Measurements from ENCODE around the gene BMP8B. TPM values are rescaled to one million over a fixed set of nuclear protein-coding genes. Genes with fewer than 3 reads are reported as not detected.

Gene BMP8B
- total and polyA plus RNA-seq, 2 experiments from 2014 or later: 3.1 to 7.6 TPM

DNA sequence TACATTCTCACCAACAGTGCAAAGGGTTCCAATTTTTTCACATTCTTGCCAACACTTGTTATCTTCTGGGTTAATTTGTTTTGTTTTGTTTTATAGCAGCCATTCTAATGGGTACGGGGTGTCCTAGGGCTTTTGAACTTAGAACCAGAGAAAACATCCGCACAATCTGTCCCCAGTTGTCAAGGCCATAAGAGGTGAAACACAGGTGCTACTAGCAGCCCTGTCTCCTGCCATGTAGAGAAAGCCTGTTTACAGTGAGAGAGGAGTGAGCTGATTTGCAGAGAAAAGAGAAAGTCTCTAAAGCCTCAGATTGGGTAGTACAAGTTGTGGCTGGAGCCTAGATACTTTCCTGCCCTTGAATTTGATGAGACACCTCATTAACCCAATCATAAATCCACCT lies 46.4 kb upstream of the BMP8B start:
- no peaks in the 10 kb centered on the region for H3K4me1 ChIP-seq (ENCODE audit: insufficient read depth)
- H3K27me3 ChIP-seq: no peaks in the 10 kb centered on the region
- TF ChIP-seq EZH2 (IDR thresholded peaks at IDR 0.05; ENCODE audit: borderline replicate concordance) (no peak), EZH2phosphoT487 (IDR thresholded peaks at IDR 0.05; ENCODE audit: low read depth, severe bottlenecking, unreplicated experiment) (no peak)
- TF ChIP-seq, protein P1, sequence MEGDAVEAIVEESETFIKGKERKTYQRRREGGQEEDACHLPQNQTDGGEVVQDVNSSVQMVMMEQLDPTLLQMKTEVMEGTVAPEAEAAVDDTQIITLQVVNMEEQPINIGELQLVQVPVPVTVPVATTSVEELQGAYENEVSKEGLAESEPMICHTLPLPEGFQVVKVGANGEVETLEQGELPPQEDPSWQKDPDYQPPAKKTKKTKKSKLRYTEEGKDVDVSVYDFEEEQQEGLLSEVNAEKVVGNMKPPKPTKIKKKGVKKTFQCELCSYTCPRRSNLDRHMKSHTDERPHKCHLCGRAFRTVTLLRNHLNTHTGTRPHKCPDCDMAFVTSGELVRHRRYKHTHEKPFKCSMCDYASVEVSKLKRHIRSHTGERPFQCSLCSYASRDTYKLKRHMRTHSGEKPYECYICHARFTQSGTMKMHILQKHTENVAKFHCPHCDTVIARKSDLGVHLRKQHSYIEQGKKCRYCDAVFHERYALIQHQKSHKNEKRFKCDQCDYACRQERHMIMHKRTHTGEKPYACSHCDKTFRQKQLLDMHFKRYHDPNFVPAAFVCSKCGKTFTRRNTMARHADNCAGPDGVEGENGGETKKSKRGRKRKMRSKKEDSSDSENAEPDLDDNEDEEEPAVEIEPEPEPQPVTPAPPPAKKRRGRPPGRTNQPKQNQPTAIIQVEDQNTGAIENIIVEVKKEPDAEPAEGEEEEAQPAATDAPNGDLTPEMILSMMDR (IDR thresholded peaks at IDR 0.05; ENCODE audit: poor library complexity): no peak
- no peaks in the 10 kb centered on the region for H4K20me1 ChIP-seq (ENCODE audit: insufficient read depth, poor library complexity, severe bottlenecking)
- no peak for DNase-seq (ENCODE audit: low spot score)
- no peak overlapping the region for H3K27ac ChIP-seq
- 66% methylated on average over 2 of the region's 2 CpGs for WGBS (ENCODE audit: low lambda C conversion rate, missing lambda C conversion rate)
- no peak overlapping the region for H3K4me3 ChIP-seq
- H3K36me3 ChIP-seq (replicated peaks; ENCODE audit: insufficient read depth, low read depth): peaks cover 3% of the 10 kb centered on the region
- H3K79me2 ChIP-seq: no peaks in the 10 kb centered on the region
- H3K9me3 ChIP-seq (ENCODE audit: low read depth): no peaks in the 10 kb centered on the region
- no peak overlapping the region for H2AFZ ChIP-seq
- H3K9me2 ChIP-seq (replicated peaks; ENCODE audit: insufficient read depth): no peaks in the 10 kb centered on the region
- no peak overlapping the region for H3K4me2 ChIP-seq

DNA sequence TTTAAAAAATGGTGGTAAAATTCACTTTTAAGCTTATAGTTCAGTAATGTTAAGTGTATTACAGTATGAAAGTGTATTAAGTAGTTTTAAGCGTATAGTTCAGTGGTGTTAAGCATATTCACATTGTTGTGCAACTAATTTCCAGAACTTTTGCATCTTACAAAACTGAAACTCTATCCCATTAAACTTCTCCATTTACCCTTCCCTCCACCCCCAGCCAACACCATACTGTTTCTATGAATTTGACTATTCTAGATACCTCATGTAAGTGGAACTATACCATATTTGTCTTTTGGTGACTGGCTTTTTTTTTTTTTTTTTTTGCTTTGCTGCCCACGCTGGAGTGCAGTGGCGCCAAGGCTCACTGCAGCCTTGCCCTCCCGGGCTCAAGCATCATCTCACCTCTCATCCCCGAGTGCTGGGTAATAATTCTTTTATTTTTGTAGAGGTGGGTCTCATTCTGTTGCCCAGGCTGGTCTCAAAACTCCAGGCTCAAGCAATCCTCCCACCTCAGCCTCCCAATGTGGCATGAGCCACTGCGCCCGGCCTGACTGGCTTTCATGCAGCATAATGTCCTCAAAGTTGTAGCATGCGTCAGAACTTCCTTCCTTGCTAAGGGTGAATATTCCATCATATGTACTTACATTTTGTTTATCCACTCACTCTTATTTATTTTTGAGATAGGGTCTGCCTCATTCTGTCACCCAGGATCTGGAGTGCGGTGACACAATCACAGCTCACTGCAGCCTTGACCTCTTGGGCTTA lies 45.1 kb upstream of the BMP8B start:
- H2AFZ ChIP-seq: no peak overlapping the region
- no peaks in the 10 kb centered on the region for H3K27me3 ChIP-seq
- TF ChIP-seq, protein P1 (IDR thresholded peaks at IDR 0.05; ENCODE audit: poor library complexity): no peak
- no peak for TF ChIP-seq EZH2 (IDR thresholded peaks at IDR 0.05; ENCODE audit: borderline replicate concordance)
- no peak for TF ChIP-seq EZH2phosphoT487 (IDR thresholded peaks at IDR 0.05; ENCODE audit: low read depth, severe bottlenecking, unreplicated experiment)
- no peaks in the 10 kb centered on the region for H3K79me2 ChIP-seq
- no peak overlapping the region for H3K4me2 ChIP-seq
- no peaks in the 10 kb centered on the region for H3K9me3 ChIP-seq (ENCODE audit: low read depth)
- WGBS (ENCODE audit: low lambda C conversion rate, missing lambda C conversion rate): 96% methylated on average over 9 of the region's 9 CpGs
- H4K20me1 ChIP-seq (ENCODE audit: insufficient read depth, poor library complexity, severe bottlenecking): no peaks in the 10 kb centered on the region
- H3K9me2 ChIP-seq (replicated peaks; ENCODE audit: insufficient read depth): no peaks in the 10 kb centered on the region
- no peak overlapping the region for H3K4me3 ChIP-seq
- H3K36me3 ChIP-seq (replicated peaks; ENCODE audit: insufficient read depth, low read depth): peaks cover 1% of the 10 kb centered on the region
- DNase-seq (ENCODE audit: low spot score): no peak
- no peak overlapping the region for H3K27ac ChIP-seq
- H3K4me1 ChIP-seq (ENCODE audit: insufficient read depth): no peaks in the 10 kb centered on the region

GRCh38 chr1:39833121-39833520 lies 44.5 kb upstream of the BMP8B start:
- Histone ChIP-seq H3K36me3 (replicated peaks; ENCODE audit: insufficient read depth, low read depth) (no peaks in the 10 kb centered on the region), H4K20me1 (ENCODE audit: insufficient read depth, poor library complexity, severe bottlenecking) (no peaks in the 10 kb centered on the region), H3K27ac (no peak overlapping the region), H3K4me3 (no peak overlapping the region), H3K4me1 (ENCODE audit: insufficient read depth) (no peaks in the 10 kb centered on the region), H3K79me2 (no peaks in the 10 kb centered on the region), H3K4me2 (no peak overlapping the region), H3K9me2 (replicated peaks; ENCODE audit: insufficient read depth) (no peaks in the 10 kb centered on the region), H3K9me3 (ENCODE audit: low read depth) (no peaks in the 10 kb centered on the region), H3K27me3 (no peaks in the 10 kb centered on the region), H2AFZ (no peak overlapping the region)
- 64% methylated on average over 2 of the region's 2 CpGs for WGBS (ENCODE audit: low lambda C conversion rate, missing lambda C conversion rate)
- TF ChIP-seq EZH2 (IDR thresholded peaks at IDR 0.05; ENCODE audit: borderline replicate concordance): no peak
- TF ChIP-seq, protein P1 (IDR thresholded peaks at IDR 0.05; ENCODE audit: poor library complexity): no peak
- no peak for TF ChIP-seq EZH2phosphoT487 (IDR thresholded peaks at IDR 0.05; ENCODE audit: low read depth, severe bottlenecking, unreplicated experiment)
- DNase-seq (ENCODE audit: low spot score): no peak

All from hepatocyte (in vitro differentiated cells).